ENCODE results near the gene IL17F.

GRCh38 chr6:52249078-52249477 is 4.8 kb upstream of the IL17F start:
- TF ChIP-seq, protein P1, sequence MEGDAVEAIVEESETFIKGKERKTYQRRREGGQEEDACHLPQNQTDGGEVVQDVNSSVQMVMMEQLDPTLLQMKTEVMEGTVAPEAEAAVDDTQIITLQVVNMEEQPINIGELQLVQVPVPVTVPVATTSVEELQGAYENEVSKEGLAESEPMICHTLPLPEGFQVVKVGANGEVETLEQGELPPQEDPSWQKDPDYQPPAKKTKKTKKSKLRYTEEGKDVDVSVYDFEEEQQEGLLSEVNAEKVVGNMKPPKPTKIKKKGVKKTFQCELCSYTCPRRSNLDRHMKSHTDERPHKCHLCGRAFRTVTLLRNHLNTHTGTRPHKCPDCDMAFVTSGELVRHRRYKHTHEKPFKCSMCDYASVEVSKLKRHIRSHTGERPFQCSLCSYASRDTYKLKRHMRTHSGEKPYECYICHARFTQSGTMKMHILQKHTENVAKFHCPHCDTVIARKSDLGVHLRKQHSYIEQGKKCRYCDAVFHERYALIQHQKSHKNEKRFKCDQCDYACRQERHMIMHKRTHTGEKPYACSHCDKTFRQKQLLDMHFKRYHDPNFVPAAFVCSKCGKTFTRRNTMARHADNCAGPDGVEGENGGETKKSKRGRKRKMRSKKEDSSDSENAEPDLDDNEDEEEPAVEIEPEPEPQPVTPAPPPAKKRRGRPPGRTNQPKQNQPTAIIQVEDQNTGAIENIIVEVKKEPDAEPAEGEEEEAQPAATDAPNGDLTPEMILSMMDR (conservative IDR thresholded peaks at IDR 0.05; ENCODE audit: low read length): no peak
- TF ChIP-seq EZH2phosphoT487 (IDR thresholded peaks at IDR 0.05; ENCODE audit: borderline replicate concordance, low read depth, low read length): no peak
